Endothelial cell of umbilical vein (primary cell): ENCODE data around the gene CFAP43. TPM values are rescaled to one million over a fixed set of nuclear protein-coding genes. Genes with fewer than 3 reads are reported as not detected.

Experiments used
- BruUV-seq: library from RNA; stranded (reverse); fragments of 400-500 nt; replicated peaks from 2 replicates; lab custom pipeline; 2021; lab: Mats Ljungman, UMichigan
- CTCF ChIA-PET: fragments of 300-600, 350-600 bp; sonication (Branson Sonifier 250); formaldehyde crosslinking; loops from one replicate; lab custom pipeline; 2021; ENCODE audit warnings: antibody characterized with exemption, inconsistent platforms; lab: Charles Lee
- POLR2A ChIA-PET: fragments of 300-600, 350-600 bp; sonication (Branson Sonifier 250); formaldehyde crosslinking; loops from one replicate; lab custom pipeline; 2021; ENCODE audit warnings: antibody characterized with exemption, inconsistent platforms; lab: Charles Lee
- DNase-seq: peaks from one replicate; pipeline ENCODE4 v3.0.0-alpha.2; 2011; ENCODE audit warnings: low read depth, low spot score
- FAIRE-seq: peaks from 2 replicates; lab custom pipeline; 2011; peaks lifted over from hg19 to GRCh38; lab: Jason Lieb, UNC
- H2AFZ ChIP-seq: 2 replicates; pipeline ENCODE4 v1.6.0; 2012; ENCODE audit warnings: low read depth, low read length, control low read depth, inconsistent platforms
- H3K27ac ChIP-seq: 2 replicates; pipeline ENCODE4 v1.5.1; 2011; ENCODE audit warnings: low read depth, mild to moderate bottlenecking, control low read depth, low read length, moderate library complexity; ENCODE audit not compliant: insufficient read depth
- H3K27me3 ChIP-seq, 2 experiments: 2 replicates each; pipeline versions ENCODE4 v1.6.0 to v1.6.1; 2011; ENCODE audit warnings: low read length in 2 of 2, mixed read lengths in 1 of 2; ENCODE audit not compliant: control insufficient read depth in 2 of 2, insufficient read depth in 2 of 2
- H3K36me3 ChIP-seq, 2 experiments: 2 replicates in 1 of 2; 3 replicates in 1 of 2; pipeline ENCODE4 v1.5.1; 2011; ENCODE audit warnings: low read length in 2 of 2, mild to moderate bottlenecking in 1 of 2, moderate library complexity in 1 of 2; ENCODE audit not compliant: control insufficient read depth in 2 of 2, insufficient read depth in 2 of 2; ENCODE audit errors: extremely low read depth in 1 of 2
- H3K4me1 ChIP-seq: 3 replicates; pipeline ENCODE4 v1.5.1; 2011; ENCODE audit warnings: mild to moderate bottlenecking, low read length; ENCODE audit not compliant: control insufficient read depth, insufficient read depth; ENCODE audit errors: extremely low read depth
- H3K4me2 ChIP-seq: 2 replicates; pipeline ENCODE4 v1.6.1; 2011; ENCODE audit warnings: low read length, control low read depth, mixed read lengths; ENCODE audit not compliant: insufficient read depth
- H3K4me3 ChIP-seq, 3 experiments: fragments of 200-600 bp in 1 of 3; sonication (generic), shearing (Covaris generic) in 1 of 3; replicated peaks in 1 of 3; 2 replicates each; pipeline ENCODE4 v1.5.1; 2011 to 2016; ENCODE audit warnings: control low read depth in 3 of 3, low read length in 3 of 3, mild to moderate bottlenecking in 2 of 3, inconsistent platforms in 1 of 3, low read depth in 1 of 3, moderate library complexity in 1 of 3; ENCODE audit not compliant: insufficient read depth in 1 of 3
- H3K79me2 ChIP-seq: 2 replicates; pipeline ENCODE4 v1.6.0; 2012; ENCODE audit warnings: low read length, inconsistent platforms; ENCODE audit not compliant: control insufficient read depth, insufficient read depth
- H3K9ac ChIP-seq: replicated peaks from 2 replicates; pipeline ENCODE3; 2011; ENCODE audit warnings: low read length, control low read depth; ENCODE audit not compliant: insufficient read depth; ENCODE audit errors: extremely low read depth
- H3K9me1 ChIP-seq: replicated peaks from 3 replicates; pipeline ENCODE4 v1.6.0; 2011; ENCODE audit warnings: mild to moderate bottlenecking, low read length; ENCODE audit not compliant: control insufficient read depth, insufficient read depth; ENCODE audit errors: extremely low read depth
- H3K9me3 ChIP-seq: replicated peaks from 2 replicates; pipeline ENCODE4 v1.5.1; 2012; ENCODE audit warnings: low read length, inconsistent platforms; ENCODE audit not compliant: control insufficient read depth, insufficient read depth
- H4K20me1 ChIP-seq: replicated peaks from 2 replicates; pipeline ENCODE3; 2011; ENCODE audit warnings: mild to moderate bottlenecking, low read length; ENCODE audit not compliant: control insufficient read depth, insufficient read depth; ENCODE audit errors: extremely low read depth
- CTCF ChIP-seq, 2 donors: IDR thresholded peaks; 1 replicate in 1 of 2; 2 replicates in 1 of 2; pipeline ENCODE4 v1.5.1; 2011; ENCODE audit warnings: low read length in 2 of 2, mild to moderate bottlenecking in 2 of 2, moderate library complexity in 2 of 2, control low read depth in 1 of 2, inconsistent platforms in 1 of 2, low read depth in 1 of 2; ENCODE audit not compliant: insufficient read depth in 1 of 2; ENCODE audit errors: extremely low read depth in 1 of 2
- EZH2 ChIP-seq: IDR thresholded peaks from 2 replicates; pipeline ENCODE4 v1.6.1; 2012; ENCODE audit warnings: borderline replicate concordance, low read depth, mild to moderate bottlenecking, moderate library complexity, low read length, inconsistent platforms; ENCODE audit not compliant: severe bottlenecking
- FOS ChIP-seq: IDR thresholded peaks from 2 replicates; pipeline ENCODE4 v1.6.1; 2011; ENCODE audit warnings: mild to moderate bottlenecking, low read length, moderate library complexity, borderline replicate concordance; ENCODE audit not compliant: insufficient read depth
- GATA2 ChIP-seq: IDR thresholded peaks from 2 replicates; pipeline ENCODE4 v1.7.0; 2011; ENCODE audit warnings: low read depth, mild to moderate bottlenecking, moderate library complexity, mixed read lengths, low read length; ENCODE audit not compliant: insufficient read length, insufficient read depth
- JUN ChIP-seq: IDR thresholded peaks from 2 replicates; pipeline ENCODE4 v1.6.1; 2011; ENCODE audit warnings: borderline replicate concordance, low read depth; ENCODE audit not compliant: insufficient read length, insufficient read depth
- MAX ChIP-seq: IDR thresholded peaks from 2 replicates; pipeline ENCODE4 v1.6.1; 2011; ENCODE audit not compliant: insufficient read depth, insufficient read length
- MYC ChIP-seq: IDR thresholded peaks from one replicate; pipeline ENCODE4 v1.6.1; 2011; ENCODE audit warnings: mild to moderate bottlenecking, low read depth, low read length
- POLR2A ChIP-seq: IDR thresholded peaks from 2 replicates; pipeline ENCODE4 v1.6.1; 2012; ENCODE audit warnings: low read depth, mild to moderate bottlenecking, control low read depth, low read length
- POLR2AphosphoS5 ChIP-seq: IDR thresholded peaks from 2 replicates; pipeline ENCODE4 v1.6.1; 2012; ENCODE audit warnings: low read depth, mild to moderate bottlenecking, control low read depth, low read length, moderate library complexity; ENCODE audit not compliant: insufficient read depth
- dilution Hi-C: fragments of 300-500 bp; cut with MboI; formaldehyde crosslinking; loops from one replicate; pipeline ENCODE4 v1.15.0; 2019; ENCODE audit warnings: low sequenced_read_pairs; ENCODE audit not compliant: extremely low pct_ligation_motif_present
- intact Hi-C: fragments of 100-400 bp; cut with micrococcal nuclease; formaldehyde crosslinking; loops from one replicate; pipeline ENCODE4 v1.10.0; 2022
- polyA plus RNA-seq, 4 experiments: library from polyadenylated mRNA; depleted of rRNA in 3 of 4; stranded (reverse) in 3 of 4; unstranded in 1 of 4; fragments of >200 nt; gene quantifications; 2 replicates each; pipeline versions ENCODE4 v1.2.1 to v1.2.3, GENCODE V29; 2011 to 2012; ENCODE audit warnings: missing spikeins in 1 of 4
- total RNA-seq: library from RNA; stranded (reverse); gene quantifications from 2 replicates; pipeline ENCODE4 v1.2.3, GENCODE V29; 2021

The CFAP43 gene
- total and polyA plus RNA-seq, 2 donors (not counting 3 experiments of a cell fraction or from before 2014, with no cell fraction given), result 0.04 TPM; not detected in 1

GRCh38 chr10:104233817-104234216 is 1.7 kb upstream of the CFAP43 start:
- Histone ChIP-seq H3K4me1 (peaks cover 6% of the 10 kb centered on the region), H3K9me3 (no peaks in the 10 kb centered on the region), H3K36me3 (no peaks in the 10 kb centered on the region), H2AFZ (no peak overlapping the region), H4K20me1 (no peaks in the 10 kb centered on the region), H3K27ac (no peak overlapping the region), H3K4me3 (no peak overlapping the region), H3K9ac (no peak overlapping the region), H3K27me3 (peaks cover 8 to 15% of the 10 kb centered on the region in 2 experiments), H3K79me2 (no peaks in the 10 kb centered on the region), H3K4me2 (no peak overlapping the region), H3K9me1 (no peaks in the 10 kb centered on the region)
- FAIRE-seq, result no peak
- BruUV-seq, result no TSS peak
- intact Hi-C loops, result no loop called here
- no peak for DNase-seq
- CTCF ChIA-PET, result no interaction called here
- TF ChIP-seq CTCF (IDR thresholded peaks at IDR 0.05; ENCODE audit: extremely low read depth in 1 of 2, insufficient read depth in 1 of 2, low read depth in 1 of 2, low read length in 2 of 2) (no peak), POLR2A (no peak), MYC (no peak), FOS (no peak), POLR2AphosphoS5 (no peak), EZH2 (no peak), JUN (no peak), GATA2 (no peak), MAX (no peak)
- dilution Hi-C loops, result no loop called here
- POLR2A ChIA-PET, result no interaction called here
